SK-N-SH (cell line): ENCODE measurements around the gene TLX1. TPM values are rescaled to one million over a fixed set of nuclear protein-coding genes. Genes with fewer than 3 reads are reported as not detected.

Source experiments
- CTCF ChIA-PET: fragments of 300-600, 350-600 bp; formaldehyde crosslinking; extraction: SDS; loops from one replicate; lab custom pipeline; 2021; lab: Yijun Ruan, JAX
- POLR2A ChIA-PET: fragments of 350-600 bp; sonication (Branson Sonifier 250); formaldehyde crosslinking; extraction: SDS; loops from one replicate; lab custom pipeline; 2020; ENCODE audit warnings: antibody characterized with exemption, inconsistent platforms; lab: Yijun Ruan, JAX
- DNase-seq: peaks from one replicate; pipeline ENCODE4 v3.0.0; 2012
- H2AFZ ChIP-seq: fragments of 200-600 bp; sonication (generic); 2 replicates; pipeline ENCODE4 v1.8.1; 2016; ENCODE audit warnings: antibody characterized with exemption, mild to moderate bottlenecking, low read depth
- H3F3A ChIP-seq: fragments of 200-600 bp; sonication (generic); replicated peaks from 2 replicates; pipeline ENCODE3; 2016; ENCODE audit warnings: antibody characterized with exemption, mild to moderate bottlenecking; ENCODE audit not compliant: insufficient read depth
- H3K27ac ChIP-seq, 2 experiments: fragments of 200-500 bp in 1 of 2; fragments of 200-600 bp in 1 of 2; sonication (Bioruptor generic) in 1 of 2; sonication (generic), shearing (Covaris generic) in 1 of 2; 2 replicates each; pipeline versions ENCODE4 v1.5.1 to v1.6.1; 2014 to 2016; ENCODE audit warnings: low read depth in 2 of 2, inconsistent platforms in 1 of 2, low read length in 1 of 2, mild to moderate bottlenecking in 1 of 2, mixed read lengths in 1 of 2
- H3K27me3 ChIP-seq: fragments of 200-600 bp; sonication (generic), shearing (Covaris generic); 2 replicates; pipeline ENCODE4 v1.6.1; 2016; ENCODE audit warnings: mixed run types; ENCODE audit not compliant: insufficient read depth
- H3K36me3 ChIP-seq, 2 experiments: fragments of 200-500 bp in 1 of 2; fragments of 200-600 bp in 1 of 2; sonication (Bioruptor generic) in 1 of 2; sonication (generic) in 1 of 2; replicated peaks in 1 of 2; 2 replicates each; pipeline versions ENCODE3 to v1.5.1; 2014 to 2016; ENCODE audit warnings: low read length in 1 of 2, mild to moderate bottlenecking in 1 of 2; ENCODE audit not compliant: insufficient read depth in 2 of 2, control insufficient read depth in 1 of 2
- H3K4me1 ChIP-seq, 2 experiments: fragments of 200-500 bp in 1 of 2; fragments of 200-600 bp in 1 of 2; sonication (Bioruptor generic) in 1 of 2; sonication (generic), shearing (Covaris generic) in 1 of 2; 2 replicates each; pipeline versions ENCODE4 v1.5.1 to v1.6.1; 2014 to 2016; ENCODE audit warnings: low read depth in 1 of 2, low read length in 1 of 2, mixed run types in 1 of 2; ENCODE audit not compliant: insufficient read depth in 2 of 2, control insufficient read depth in 1 of 2
- H3K4me2 ChIP-seq: fragments of 200-600 bp; sonication (generic), shearing (Covaris generic); 2 replicates; pipeline ENCODE4 v1.6.1; 2017; ENCODE audit warnings: mixed run types
- H3K4me3 ChIP-seq, 2 experiments: fragments of 200-500 bp in 1 of 2; fragments of 200-600 bp in 1 of 2; sonication (Bioruptor generic) in 1 of 2; sonication (generic), shearing (Covaris generic) in 1 of 2; 2 replicates each; pipeline versions ENCODE4 v1.5.1 to v1.8.1; 2014 to 2016; ENCODE audit warnings: low read depth in 2 of 2, inconsistent platforms in 1 of 2, low read length in 1 of 2, mild to moderate bottlenecking in 1 of 2, mixed read lengths in 1 of 2, moderate library complexity in 1 of 2
- H3K79me2 ChIP-seq: fragments of 200-600 bp; sonication (generic); 2 replicates; pipeline ENCODE4 v1.8.1; 2017; ENCODE audit warnings: mild to moderate bottlenecking; ENCODE audit not compliant: insufficient read depth
- H3K9ac ChIP-seq: fragments of 200-600 bp; sonication (generic); 2 replicates; pipeline ENCODE4 v1.6.1; 2017; ENCODE audit warnings: mixed run types
- H3K9me2 ChIP-seq: fragments of 200-600 bp; sonication (generic); 2 replicates; pipeline ENCODE4 v1.6.1; 2017; ENCODE audit warnings: mixed run types
- H3K9me3 ChIP-seq: fragments of 200-600 bp; sonication (generic); 2 replicates; pipeline ENCODE4 v1.6.1; 2017; ENCODE audit warnings: mixed run types, mild to moderate bottlenecking, moderate library complexity
- H4K20me1 ChIP-seq: fragments of 200-600 bp; sonication (generic); 2 replicates; pipeline ENCODE4 v1.6.1; 2017; ENCODE audit warnings: mild to moderate bottlenecking, mixed run types; ENCODE audit not compliant: insufficient read depth
- CHD2 ChIP-seq: fragments of 150-350 bp; IDR thresholded peaks from 2 replicates; pipeline ENCODE4 v1.6.1; 2018; ENCODE audit warnings: low read length; ENCODE audit not compliant: partially characterized antibody
- EP300 ChIP-seq, 2 experiments: IDR thresholded peaks; 2 replicates each; pipeline versions ENCODE4 v1.4.0 to v1.6.1; 2012; ENCODE audit warnings: borderline replicate concordance in 1 of 2, low read depth in 1 of 2, low read length in 1 of 2
- EZH2phosphoT487 ChIP-seq: fragments of 200-600 bp; sonication (generic); IDR thresholded peaks from 2 replicates; pipeline ENCODE4 v1.6.1; 2017; ENCODE audit warnings: low read depth, mixed run types, mild to moderate bottlenecking, antibody characterized with exemption, moderate library complexity, borderline replicate concordance
- FOXJ3 ChIP-seq: sonication (generic); formaldehyde crosslinking; IDR thresholded peaks from 2 replicates; pipeline ENCODE4 v1.5.1; 2020; ENCODE audit warnings: mild to moderate bottlenecking, missing genetic modification reagents
- FOXM1 ChIP-seq: IDR thresholded peaks from 2 replicates; pipeline ENCODE4 v1.4.0; 2012; ENCODE audit warnings: low read depth, mild to moderate bottlenecking
- JUND ChIP-seq: IDR thresholded peaks from 2 replicates; pipeline ENCODE4 v1.4.0; 2012
- POLR2AphosphoS5 ChIP-seq: IDR thresholded peaks from 2 replicates; pipeline ENCODE4 v1.6.1; 2012; ENCODE audit warnings: low read depth, low read length
- RAD21 ChIP-seq: IDR thresholded peaks from 2 replicates; pipeline ENCODE4 v1.6.1; 2012; ENCODE audit warnings: mild to moderate bottlenecking, low read length
- RCOR1 ChIP-seq: fragments of 150-350 bp; IDR thresholded peaks from 2 replicates; pipeline ENCODE4 v1.6.1; 2017; ENCODE audit warnings: antibody characterized with exemption, low read length
- TCF12 ChIP-seq: IDR thresholded peaks from 2 replicates; pipeline ENCODE4 v1.4.0; 2012
- TEAD4 ChIP-seq: IDR thresholded peaks from 2 replicates; pipeline ENCODE4 v1.4.0; 2012; ENCODE audit warnings: mild to moderate bottlenecking, borderline replicate concordance; ENCODE audit not compliant: insufficient read depth
- WGBS: methylation state at CpG from one replicate; pipeline ENCODE4 v1.1.6; 2017; ENCODE audit warnings: low lambda C conversion rate; 5-methylcytosine and 5-hydroxymethylcytosine counted together
- polyA plus RNA-seq, 3 experiments: library from polyadenylated mRNA; depleted of rRNA; stranded (reverse); fragments of >200 nt; gene quantifications; 2 replicates each; pipeline ENCODE4 v1.2.3, GENCODE V29; 2012
- TF ChIP-seq, protein P1 (sequence below): fragments of 200-600 bp; sonication (generic); IDR thresholded peaks from 2 replicates; pipeline ENCODE4 v1.6.1; 2017; ENCODE audit warnings: antibody characterized with exemption, mild to moderate bottlenecking, moderate library complexity
- TF ChIP-seq, protein P2 (sequence below): fragments of 150-350 bp; IDR thresholded peaks from 2 replicates; pipeline ENCODE4 v1.6.1; 2016; ENCODE audit warnings: mild to moderate bottlenecking, low read depth, low read length
- TF ChIP-seq, protein P3 (sequence below): IDR thresholded peaks from 2 replicates; pipeline ENCODE4 v1.4.0; 2012; ENCODE audit warnings: low read depth, borderline replicate concordance

TLX1 gene
- polyA plus RNA-seq, 1 of the 3 experiments (the other 2 are of a cell fraction), result not detected

DNA sequence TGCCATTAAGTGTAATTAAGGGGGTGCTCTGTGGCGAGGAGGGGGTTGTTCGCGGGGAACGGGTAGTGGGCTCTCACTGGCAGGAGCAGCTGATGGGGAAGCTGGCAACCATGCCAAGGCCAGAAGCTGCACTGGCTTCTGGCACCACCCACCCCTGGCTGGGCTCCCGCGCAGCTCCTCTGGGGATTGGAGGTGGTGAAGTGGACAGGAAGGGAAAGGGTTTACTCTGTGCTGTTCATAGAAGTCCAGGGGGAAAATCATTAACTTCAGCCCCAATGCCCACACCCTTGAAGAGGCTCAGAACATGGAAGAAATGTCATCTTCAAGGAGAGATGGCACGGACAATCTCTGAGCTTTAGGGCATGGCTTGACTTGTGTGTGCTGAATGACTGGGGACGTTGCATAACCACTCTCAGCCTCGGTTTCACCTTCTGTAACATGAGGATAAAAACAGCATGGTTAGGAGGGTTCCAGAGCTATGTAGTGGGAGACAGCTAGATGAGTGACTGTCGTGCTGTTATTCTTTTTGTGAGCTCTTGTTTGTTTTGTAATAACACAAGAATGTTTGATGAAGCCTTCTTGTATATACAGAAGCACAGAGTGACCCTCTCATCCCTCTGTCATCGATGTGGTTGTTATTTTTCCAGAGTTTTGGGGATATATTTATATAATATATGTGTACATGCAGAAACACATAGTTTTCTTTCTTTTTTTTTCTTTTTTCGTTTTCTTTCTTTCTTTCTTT is 39.4 kb upstream of the TLX1 start (continued):
- TF ChIP-seq EP300 (IDR thresholded peaks at IDR 0.05; ENCODE audit: borderline replicate concordance in 1 of 2, low read depth in 1 of 2, low read length in 1 of 2), result no peak
- TF ChIP-seq, protein P1, sequence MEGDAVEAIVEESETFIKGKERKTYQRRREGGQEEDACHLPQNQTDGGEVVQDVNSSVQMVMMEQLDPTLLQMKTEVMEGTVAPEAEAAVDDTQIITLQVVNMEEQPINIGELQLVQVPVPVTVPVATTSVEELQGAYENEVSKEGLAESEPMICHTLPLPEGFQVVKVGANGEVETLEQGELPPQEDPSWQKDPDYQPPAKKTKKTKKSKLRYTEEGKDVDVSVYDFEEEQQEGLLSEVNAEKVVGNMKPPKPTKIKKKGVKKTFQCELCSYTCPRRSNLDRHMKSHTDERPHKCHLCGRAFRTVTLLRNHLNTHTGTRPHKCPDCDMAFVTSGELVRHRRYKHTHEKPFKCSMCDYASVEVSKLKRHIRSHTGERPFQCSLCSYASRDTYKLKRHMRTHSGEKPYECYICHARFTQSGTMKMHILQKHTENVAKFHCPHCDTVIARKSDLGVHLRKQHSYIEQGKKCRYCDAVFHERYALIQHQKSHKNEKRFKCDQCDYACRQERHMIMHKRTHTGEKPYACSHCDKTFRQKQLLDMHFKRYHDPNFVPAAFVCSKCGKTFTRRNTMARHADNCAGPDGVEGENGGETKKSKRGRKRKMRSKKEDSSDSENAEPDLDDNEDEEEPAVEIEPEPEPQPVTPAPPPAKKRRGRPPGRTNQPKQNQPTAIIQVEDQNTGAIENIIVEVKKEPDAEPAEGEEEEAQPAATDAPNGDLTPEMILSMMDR, result no peak
- TF ChIP-seq, all 33 proteins: peak for 0

DNA sequence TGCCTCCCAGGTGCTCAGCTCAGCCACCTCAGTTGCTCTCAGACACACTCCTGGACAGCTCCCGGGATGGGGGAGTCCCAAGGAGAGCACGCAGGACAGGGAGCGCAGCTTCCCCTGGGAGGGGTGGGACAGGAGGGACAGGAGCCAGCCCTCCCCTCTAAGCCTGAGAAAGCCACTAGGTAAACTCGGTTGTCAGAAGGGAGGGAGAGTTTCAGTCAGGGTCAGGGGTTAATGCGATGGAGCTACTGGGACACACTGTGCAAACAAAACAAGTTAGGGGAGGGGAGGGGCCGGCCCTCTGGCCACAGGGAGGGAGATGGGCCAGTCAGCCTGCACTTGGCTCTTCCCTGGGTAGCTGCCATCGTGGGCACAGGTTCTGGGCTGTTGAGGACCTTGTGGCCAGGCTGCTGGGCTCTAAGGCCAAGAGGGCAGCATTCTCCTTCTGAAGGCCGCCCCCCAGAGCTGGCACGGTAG is 38.2 kb upstream of the TLX1 start:
- H4K20me1 ChIP-seq, result no peaks in the 10 kb centered on the region
- ChIA-PET POLR2A (interaction anchor here (1.3 kb wide), 1 partner anchor 49 kb away, joined by 4 read pairs; no protein-coding TSS in a partner anchor), CTCF (interaction anchor here (0.7 to 32.9 kb wide), 15 partner anchors 9 to 79 kb away, joined by 3 to 972 read pairs (median 4); partner anchors contain the start of genes KAZALD1 and TLX1)
- no peaks in the 10 kb centered on the region for H3K9me2 ChIP-seq
- no peaks in the 10 kb centered on the region for H3K79me2 ChIP-seq
- no peak overlapping the region for H3K9ac ChIP-seq
- H2AFZ ChIP-seq, result no peak overlapping the region
- WGBS, result 62% methylated on average over 4 of the region's 9 CpGs
- DNase-seq, result no peak
- no peaks in the 10 kb centered on the region for H3K9me3 ChIP-seq
- peaks cover 29% of the 10 kb centered on the region; the same call in 1 of the 2 replicates for H3K27me3 ChIP-seq
- TF ChIP-seq RAD21, result no peak
- no peak for TF ChIP-seq CHD2
- no peak for TF ChIP-seq POLR2AphosphoS5
- no peak for TF ChIP-seq FOXM1
- TF ChIP-seq EP300 (IDR thresholded peaks at IDR 0.05; ENCODE audit: borderline replicate concordance in 1 of 2, low read depth in 1 of 2, low read length in 1 of 2), result no peak
- TF ChIP-seq RCOR1, result no peak
- no peak for TF ChIP-seq TCF12
- no peak for TF ChIP-seq TEAD4
- TF ChIP-seq, protein P2, sequence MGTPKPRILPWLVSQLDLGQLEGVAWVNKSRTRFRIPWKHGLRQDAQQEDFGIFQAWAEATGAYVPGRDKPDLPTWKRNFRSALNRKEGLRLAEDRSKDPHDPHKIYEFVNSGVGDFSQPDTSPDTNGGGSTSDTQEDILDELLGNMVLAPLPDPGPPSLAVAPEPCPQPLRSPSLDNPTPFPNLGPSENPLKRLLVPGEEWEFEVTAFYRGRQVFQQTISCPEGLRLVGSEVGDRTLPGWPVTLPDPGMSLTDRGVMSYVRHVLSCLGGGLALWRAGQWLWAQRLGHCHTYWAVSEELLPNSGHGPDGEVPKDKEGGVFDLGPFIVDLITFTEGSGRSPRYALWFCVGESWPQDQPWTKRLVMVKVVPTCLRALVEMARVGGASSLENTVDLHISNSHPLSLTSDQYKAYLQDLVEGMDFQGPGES, result no peak
- TF ChIP-seq FOXJ3 (CRISPR knock-in tag), result no peak
- no peak for TF ChIP-seq EZH2phosphoT487
- TF ChIP-seq, protein P3, sequence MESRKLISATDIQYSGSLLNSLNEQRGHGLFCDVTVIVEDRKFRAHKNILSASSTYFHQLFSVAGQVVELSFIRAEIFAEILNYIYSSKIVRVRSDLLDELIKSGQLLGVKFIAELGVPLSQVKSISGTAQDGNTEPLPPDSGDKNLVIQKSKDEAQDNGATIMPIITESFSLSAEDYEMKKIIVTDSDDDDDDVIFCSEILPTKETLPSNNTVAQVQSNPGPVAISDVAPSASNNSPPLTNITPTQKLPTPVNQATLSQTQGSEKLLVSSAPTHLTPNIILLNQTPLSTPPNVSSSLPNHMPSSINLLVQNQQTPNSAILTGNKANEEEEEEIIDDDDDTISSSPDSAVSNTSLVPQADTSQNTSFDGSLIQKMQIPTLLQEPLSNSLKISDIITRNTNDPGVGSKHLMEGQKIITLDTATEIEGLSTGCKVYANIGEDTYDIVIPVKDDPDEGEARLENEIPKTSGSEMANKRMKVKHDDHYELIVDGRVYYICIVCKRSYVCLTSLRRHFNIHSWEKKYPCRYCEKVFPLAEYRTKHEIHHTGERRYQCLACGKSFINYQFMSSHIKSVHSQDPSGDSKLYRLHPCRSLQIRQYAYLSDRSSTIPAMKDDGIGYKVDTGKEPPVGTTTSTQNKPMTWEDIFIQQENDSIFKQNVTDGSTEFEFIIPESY, result no peak
- TF ChIP-seq JUND, result no peak
- no peak overlapping the region for H3K4me3 ChIP-seq
- no peak overlapping the region for H3K27ac ChIP-seq
- peaks cover 0 to 18% of the 10 kb centered on the region in 2 experiments; a peak in 1 of 4 replicates for H3K4me1 ChIP-seq
- H3K36me3 ChIP-seq, result no peaks in the 10 kb centered on the region
- no peaks in the 10 kb centered on the region for H3F3A ChIP-seq
- no peak overlapping the region for H3K4me2 ChIP-seq
